Inferior parietal cortex (tissue), 1 donor: ENCODE measurements around the gene PTGIR.
"Not testable (repeated sequence)": the region's sequence is repeated elsewhere in the genome, so short reads cannot be mapped to it uniquely, and the experiment has no call there.

Experiments
- DNase-seq: peaks from one replicate; pipeline ENCODE4 v3.0.0-alpha.2; 2016; ENCODE audit errors: extremely low spot score

Gene PTGIR

GRCh38 chr19:46639358-46640182 lies 14.7 kb upstream of the PTGIR start:
- DNase-seq = no peak

- DNase-seq = no peak
Observed at GRCh38 chr19:46637224-46637623, 12.3 kb upstream of the PTGIR start.

GRCh38 chr19:46635920-46636761 lies 11.3 kb upstream of the PTGIR start, which contains the start of gene GNG8:
Gene GNG8 (minus strand): TSS chr19:46636202. CDS start chr19:46634682, 1,520 bp downstream.
- DNase-seq = no peak

GRCh38 chr19:46634656-46635218 lies 9.8 kb upstream of the PTGIR start:
- no peak for DNase-seq

DNA sequence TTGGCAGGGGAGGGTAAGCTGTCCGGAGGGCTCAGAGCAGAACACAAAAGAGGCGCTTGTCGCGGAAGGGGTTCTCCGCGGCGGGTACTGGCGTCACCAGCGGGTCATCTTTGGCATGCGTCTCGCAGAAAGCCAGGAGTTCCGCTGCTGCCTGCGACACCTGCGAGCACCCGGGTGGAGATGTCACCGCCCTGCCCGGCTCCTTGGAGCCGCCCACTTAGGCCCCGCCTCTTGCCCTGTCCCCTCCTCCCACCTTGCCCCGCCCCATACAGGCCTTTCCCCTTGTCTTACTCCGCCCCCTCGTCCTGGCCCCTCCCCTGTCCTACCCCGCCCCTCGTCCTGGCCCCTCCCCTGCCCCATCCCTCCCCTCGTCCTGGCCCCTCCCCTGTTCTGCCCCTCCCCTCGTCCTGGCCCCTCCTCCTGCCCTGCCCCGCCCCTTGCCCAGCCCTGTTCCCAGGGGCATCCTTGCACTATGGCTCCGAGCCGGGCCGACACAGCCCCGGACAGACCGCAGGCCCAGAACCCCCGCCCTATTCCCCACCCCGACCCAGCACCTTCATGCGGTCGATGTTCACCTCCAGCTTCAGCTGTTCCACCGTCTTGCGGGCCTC lies 9.3 kb upstream of the PTGIR start:
- DNase-seq = no peak

GRCh38 chr19:46633130-46633529 lies 8.2 kb upstream of the PTGIR start:
- DNase-seq = no peak

GRCh38 chr19:46631481-46631880 lies 6.6 kb upstream of the PTGIR start:
- DNase-seq = no peak

DNA sequence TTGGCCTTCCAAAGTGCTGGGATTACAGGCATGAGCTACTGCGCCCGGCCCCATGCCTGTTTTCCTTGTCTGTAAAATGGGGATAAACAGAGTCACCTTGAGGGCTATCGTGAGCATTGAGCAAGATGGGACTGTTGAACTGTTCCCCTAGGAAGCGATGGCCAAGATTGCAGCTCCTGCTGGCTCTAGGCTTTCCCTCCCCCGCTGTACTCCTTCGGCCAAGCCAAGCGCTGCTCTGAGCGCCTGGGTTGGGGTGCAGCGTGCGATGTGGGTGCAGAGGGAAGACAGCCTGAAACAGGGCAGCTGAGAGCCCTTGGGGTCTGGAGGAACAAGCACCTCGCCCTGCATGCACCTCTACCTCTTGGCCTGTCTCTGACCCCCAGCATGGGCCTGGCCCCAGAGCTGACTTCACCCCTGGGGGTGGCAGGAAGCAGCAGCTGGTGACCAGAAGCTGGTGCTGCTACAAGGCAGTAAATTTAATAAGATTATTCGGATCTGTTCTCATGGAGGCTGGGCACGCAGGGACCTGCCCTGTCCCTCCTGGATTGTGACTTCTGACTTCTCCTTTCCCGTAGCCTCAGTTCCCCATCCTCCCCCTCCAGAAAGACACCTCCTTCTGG lies 5.8 kb upstream of the PTGIR start:
- no peak for DNase-seq

GRCh38 chr19:46629546-46630025 lies 4.7 kb upstream of the PTGIR start:
- no peak for DNase-seq

GRCh38 chr19:46628970-46629369 lies 4.1 kb upstream of the PTGIR start:
- not testable (repeated sequence) for DNase-seq

- no peak for DNase-seq
Observed at GRCh38 chr19:46626446-46626845, 1.6 kb upstream of the PTGIR start.

DNA sequence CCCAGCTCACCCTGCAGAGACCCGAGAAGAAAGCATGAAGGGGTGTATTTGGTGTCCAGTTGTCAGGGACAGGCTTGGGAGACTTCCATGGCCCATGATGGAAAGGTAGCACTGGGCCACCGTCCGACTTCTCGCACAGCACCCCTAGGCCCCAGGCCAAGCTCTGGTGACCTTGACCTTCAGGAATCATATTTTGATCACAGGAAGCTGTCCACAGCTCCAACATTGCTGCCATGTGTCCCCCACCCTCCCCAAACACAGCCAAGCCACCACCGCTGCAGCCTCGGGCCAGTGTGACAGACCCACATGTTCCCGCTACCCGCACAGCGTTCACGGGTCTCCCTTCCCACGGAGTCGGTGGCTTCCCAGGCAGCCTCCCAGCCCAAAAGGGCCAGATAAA lies 842 bp upstream of the PTGIR start:
- no peak for DNase-seq

- no peak for DNase-seq
Observed at GRCh38 chr19:46623915-46624502, 880 bp downstream of the PTGIR start.

DNA sequence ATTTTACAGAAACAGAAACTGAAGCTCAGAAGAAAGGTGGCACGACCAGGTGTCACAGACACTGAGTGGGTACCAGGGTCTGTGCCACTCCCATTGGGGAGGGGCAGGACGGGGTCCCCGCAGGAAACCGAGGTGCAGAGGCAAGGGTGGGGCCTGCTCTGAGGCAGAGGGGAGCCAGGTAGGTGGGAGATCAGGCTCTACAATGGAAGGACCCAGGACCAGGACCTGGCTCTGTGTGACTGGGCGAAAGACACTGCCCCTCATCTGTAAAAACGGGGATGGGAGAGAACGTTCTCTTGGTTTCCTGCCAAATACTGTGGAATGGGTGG lies 2.8 kb downstream of the PTGIR start:
- no peak for DNase-seq

GRCh38 chr19:46621191-46622117 lies 3.4 kb downstream of the PTGIR start:
- DNase-seq = no peak

GRCh38 chr19:46620716-46621115 lies 4.2 kb downstream of the PTGIR start:
- DNase-seq = no peak

DNA sequence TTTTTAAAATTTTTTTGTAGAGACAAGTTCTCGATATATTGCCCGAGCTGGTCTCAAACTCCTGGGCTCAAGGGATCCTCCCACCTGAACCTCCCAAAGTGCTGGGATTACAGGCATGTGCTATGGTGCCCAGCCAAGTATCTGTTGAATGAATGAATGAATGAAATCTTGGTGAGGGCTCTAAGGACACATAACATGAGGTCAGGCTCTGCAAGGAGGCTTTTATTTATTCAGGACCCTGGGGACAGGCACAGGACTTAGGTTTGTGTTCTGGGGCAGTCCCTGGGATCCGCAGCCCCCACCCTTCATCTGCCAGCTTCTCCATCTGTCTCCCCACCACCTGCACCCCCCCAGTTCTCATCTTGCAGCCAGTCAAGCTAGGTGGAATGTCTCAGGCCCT lies 4.6 kb downstream of the PTGIR start:
- DNase-seq = no peak

GRCh38 chr19:46618670-46619231 lies 6.1 kb downstream of the PTGIR start:
- DNase-seq = no peak

- DNase-seq = no peak
Observed at GRCh38 chr19:46617601-46618000, 7.3 kb downstream of the PTGIR start.
